NT2/D1 (cell line): ENCODE measurements around the gene PDZD11.
"Not testable (repeated sequence)": the region's sequence is repeated elsewhere in the genome, so short reads cannot be mapped to it uniquely, and the experiment has no call there.

Source experiments
- DNase-seq: peaks from one replicate; pipeline ENCODE4 v3.0.0-alpha.2; 2011; ENCODE audit warnings: low read depth, low spot score
- H3K27me3 ChIP-seq: 2 replicates; pipeline ENCODE4 v1.6.0; 2011; ENCODE audit warnings: mild to moderate bottlenecking; ENCODE audit not compliant: insufficient read length, insufficient read depth
- H3K36me3 ChIP-seq: 2 replicates; pipeline ENCODE4 v1.6.1; 2011; ENCODE audit warnings: mild to moderate bottlenecking, low read length, mixed read lengths; ENCODE audit not compliant: insufficient read depth, insufficient read length
- H3K4me1 ChIP-seq: 2 replicates; pipeline ENCODE4 v1.5.1; 2011; ENCODE audit not compliant: insufficient read depth, insufficient read length
- H3K4me3 ChIP-seq: 2 replicates; pipeline ENCODE4 v1.5.1; 2011; ENCODE audit warnings: low read depth; ENCODE audit not compliant: insufficient read length
- H3K9ac ChIP-seq: 2 replicates; pipeline ENCODE4 v1.6.0; 2011; ENCODE audit warnings: low read depth; ENCODE audit not compliant: insufficient read length
- H3K9me3 ChIP-seq: 2 replicates; pipeline ENCODE4 v1.5.1; 2011; ENCODE audit warnings: mild to moderate bottlenecking, low read length; ENCODE audit not compliant: insufficient read depth
- SUZ12 ChIP-seq: IDR thresholded peaks from 2 replicates; pipeline ENCODE4 v1.6.1; 2011; ENCODE audit not compliant: insufficient read length, insufficient read depth; ENCODE audit errors: extremely low read depth
- YY1 ChIP-seq: IDR thresholded peaks from 2 replicates; pipeline ENCODE4 v1.6.1; 2011; ENCODE audit not compliant: insufficient read length, insufficient read depth
- ZNF274 ChIP-seq: IDR thresholded peaks from 2 replicates; pipeline ENCODE4 v1.6.1; 2011; ENCODE audit warnings: mild to moderate bottlenecking, low read depth, low read length

PDZD11 gene

DNA sequence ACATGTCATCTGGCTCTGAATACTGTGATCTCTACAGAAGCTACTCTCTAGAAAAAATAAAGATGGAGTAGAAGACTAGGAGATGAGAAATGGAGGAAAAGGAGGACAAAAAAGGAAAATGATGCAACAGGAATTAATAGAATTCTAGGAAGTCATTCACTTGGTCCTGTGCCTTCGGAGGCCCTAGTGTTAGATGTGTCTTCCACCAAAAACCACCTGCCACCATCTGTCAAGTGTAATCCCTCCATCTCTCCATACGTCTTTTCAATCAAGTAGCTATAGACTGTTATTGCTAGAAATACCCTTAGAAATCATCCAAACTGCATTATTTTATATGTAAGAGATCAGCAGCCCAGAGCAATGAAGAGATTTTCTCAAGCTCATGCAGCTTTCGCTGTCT is 10.6 kb downstream of the PDZD11 start:
- peaks cover 14% of the 10 kb centered on the region for H3K36me3 ChIP-seq
- H3K4me1 ChIP-seq: no peaks in the 10 kb centered on the region
- no peak for DNase-seq
- H3K9ac ChIP-seq: no peak overlapping the region
- no peaks in the 10 kb centered on the region for H3K27me3 ChIP-seq
- no peak overlapping the region for H3K4me3 ChIP-seq
- no peaks in the 10 kb centered on the region for H3K9me3 ChIP-seq
- TF ChIP-seq ZNF274: no peak
- TF ChIP-seq YY1: no peak
- no peak for TF ChIP-seq SUZ12

- H3K27me3 ChIP-seq, DNase-seq, H3K36me3 ChIP-seq, H3K4me3 ChIP-seq, H3K4me1 ChIP-seq, H3K9me3 ChIP-seq, H3K9ac ChIP-seq: not testable (repeated sequence)
Observed at GRCh38 chrX:70274029-70274428, 15.7 kb downstream of the PDZD11 start.

GRCh38 chrX:70268034-70268433 is 21.7 kb downstream of the PDZD11 start, which contains the start of gene ARR3:
Gene ARR3, plus strand, starts transcription at chrX:70268334. Its CDS starts 1,052 bp downstream, at chrX:70269386.
- no peaks in the 10 kb centered on the region for H3K36me3 ChIP-seq
- no peaks in the 10 kb centered on the region for H3K27me3 ChIP-seq
- DNase-seq: no peak
- H3K9me3 ChIP-seq: no peaks in the 10 kb centered on the region
- H3K4me1 ChIP-seq: no peaks in the 10 kb centered on the region
- no peak within 1 kb of the TSS for H3K4me3 ChIP-seq
- H3K9ac ChIP-seq: no peak within 1 kb of the TSS
- no peak for TF ChIP-seq SUZ12
- TF ChIP-seq ZNF274: no peak
- TF ChIP-seq YY1: no peak

DNA sequence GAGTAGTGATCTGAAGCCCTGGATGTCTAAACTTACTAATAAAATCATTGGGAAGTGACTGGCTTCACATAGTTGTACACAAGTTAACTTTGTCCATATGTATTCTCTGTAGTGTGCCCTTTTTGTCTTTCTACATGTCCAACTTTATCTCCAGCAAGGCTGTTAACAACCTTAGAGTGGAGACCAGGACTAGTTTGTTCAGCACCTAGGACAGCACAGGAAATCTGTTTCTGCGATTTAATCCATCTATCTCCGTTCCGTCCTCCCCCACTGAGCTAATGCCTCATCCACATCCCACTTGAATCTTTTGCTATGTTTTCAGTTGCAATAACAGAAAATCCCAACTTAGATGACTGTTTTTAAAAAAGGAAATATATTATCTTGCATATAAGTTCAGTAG is 24.9 kb downstream of the PDZD11 start:
- H3K36me3 ChIP-seq: no peaks in the 10 kb centered on the region

DNA sequence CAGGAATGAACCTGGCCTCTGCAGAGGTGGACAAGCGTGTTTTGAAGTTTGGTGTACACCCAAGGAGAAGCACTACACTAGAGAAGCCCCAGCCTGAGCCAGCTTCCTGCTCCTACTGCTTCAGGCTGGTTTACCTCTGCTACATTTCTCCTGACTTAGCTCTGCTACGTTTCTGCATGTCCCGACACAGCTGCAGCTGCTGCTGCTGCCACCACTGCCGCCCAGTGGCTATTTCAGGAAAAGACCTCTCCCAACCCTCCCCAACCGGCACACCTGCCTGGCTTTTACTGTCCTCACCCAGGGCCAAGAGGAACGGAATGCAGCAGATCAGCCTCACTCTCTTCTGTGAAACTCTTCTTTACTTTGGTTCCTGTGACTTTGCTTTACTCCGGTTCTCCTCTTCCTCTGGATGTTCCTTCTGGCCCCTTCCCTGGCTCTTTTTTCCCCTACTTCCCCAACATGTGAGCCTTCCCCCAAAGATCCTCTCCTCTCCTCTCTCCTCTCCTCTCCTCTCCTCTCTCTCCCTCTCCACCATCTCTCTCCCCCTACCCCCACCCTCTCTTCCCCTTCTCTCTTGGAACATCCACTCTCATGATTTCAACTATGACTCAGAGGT is 26.7 kb downstream of the PDZD11 start:
- Histone ChIP-seq H3K36me3 (no peaks in the 10 kb centered on the region), H3K4me1 (no peaks in the 10 kb centered on the region), H3K9ac (peak overlapping the region; percentile 25), H3K27me3 (no peaks in the 10 kb centered on the region), H3K9me3 (no peaks in the 10 kb centered on the region), H3K4me3 (no peak overlapping the region)
- TF ChIP-seq YY1: no peak
- TF ChIP-seq ZNF274: no peak
- TF ChIP-seq SUZ12: no peak
- peak; percentile 57 for DNase-seq

More for the DNA sequence above, 24.9 kb downstream of the PDZD11 start:
- Histone ChIP-seq H3K9me3 (no peaks in the 10 kb centered on the region), H3K4me3 (no peak overlapping the region), H3K27me3 (no peaks in the 10 kb centered on the region), H3K4me1 (no peaks in the 10 kb centered on the region), H3K9ac (no peak overlapping the region)
- TF ChIP-seq YY1 (no peak), SUZ12 (no peak), ZNF274 (no peak)
- DNase-seq: no peak

GRCh38 chrX:70260104-70260503 is 29.6 kb downstream of the PDZD11 start, which contains the start of gene P2RY4:
Gene P2RY4, minus strand, starts transcription at chrX:70260204. Its CDS starts 580 bp downstream, at chrX:70259624.
- no peak within 1 kb of the TSS for H3K4me3 ChIP-seq
- DNase-seq: no peak
- no peak for TF ChIP-seq SUZ12
- TF ChIP-seq YY1: no peak
- no peak for TF ChIP-seq ZNF274
- no peaks in the 10 kb centered on the region for H3K27me3 ChIP-seq
- H3K4me1 ChIP-seq: no peaks in the 10 kb centered on the region
- no peak within 1 kb of the TSS for H3K9ac ChIP-seq
- no peaks in the 10 kb centered on the region for H3K36me3 ChIP-seq
- no peaks in the 10 kb centered on the region for H3K9me3 ChIP-seq

- DNase-seq: no peak
- Histone ChIP-seq H3K4me3 (no peak overlapping the region), H3K9ac (no peak overlapping the region)
Observed at GRCh38 chrX:70257423-70258288, 32.1 kb downstream of the PDZD11 start.

More at GRCh38 chrX:70257423-70258288, 32.1 kb downstream of the PDZD11 start:
- Histone ChIP-seq H3K9me3 (no peaks in the 10 kb centered on the region), H3K27me3 (no peaks in the 10 kb centered on the region), H3K36me3 (no peaks in the 10 kb centered on the region), H3K4me1 (no peaks in the 10 kb centered on the region)
- TF ChIP-seq SUZ12 (no peak), ZNF274 (no peak), YY1 (no peak)
